ENCODE data around the gene MCRIP2.

MCRIP2 gene

GRCh38 chr16:633336-634050 is 8.1 kb upstream of the MCRIP2 start:
- no peak for DNase-seq

- DNase-seq = no peak
Measured at GRCh38 chr16:634051-634670, 7.5 kb upstream of the MCRIP2 start.

- no peak for DNase-seq
Measured at GRCh38 chr16:634996-635395, 6.6 kb upstream of the MCRIP2 start.

GRCh38 chr16:635573-636205 is 5.9 kb upstream of the MCRIP2 start:
- DNase-seq = no peak

GRCh38 chr16:636206-637080 is 5.2 kb upstream of the MCRIP2 start, which contains the start of gene METTL26:
METTL26 (minus strand) TSS chr16:636305; CDS start chr16:636290, 15 bp downstream.
- peak; percentile 96 for DNase-seq

GRCh38 chr16:637081-638018 is 4.3 kb upstream of the MCRIP2 start:
- DNase-seq = peak; percentile 94

- DNase-seq = no peak
Measured at GRCh38 chr16:638034-638543, 3.5 kb upstream of the MCRIP2 start.

- no peak for DNase-seq
Measured at GRCh38 chr16:638836-639235, 2.8 kb upstream of the MCRIP2 start.

GRCh38 chr16:640614-641013 is 1.0 kb upstream of the MCRIP2 start:
- no peak for DNase-seq

- DNase-seq = peak; percentile 43
Measured at GRCh38 chr16:642189-643049, 791 bp downstream of the MCRIP2 start.

- no peak for DNase-seq
Measured at GRCh38 chr16:643050-643368, 1.4 kb downstream of the MCRIP2 start.

- DNase-seq = no peak
Measured at GRCh38 chr16:644556-644955, 2.9 kb downstream of the MCRIP2 start.

- no peak for DNase-seq
Measured at GRCh38 chr16:645852-646678, 4.4 kb downstream of the MCRIP2 start.

GRCh38 chr16:646679-647172 is 5.1 kb downstream of the MCRIP2 start:
- no peak for DNase-seq

GRCh38 chr16:647173-647902 is 5.7 kb downstream of the MCRIP2 start:
- no peak for DNase-seq

- peak; percentile 37 for DNase-seq
Measured at GRCh38 chr16:648071-648780, 6.6 kb downstream of the MCRIP2 start.

GRCh38 chr16:648781-649589 is 7.4 kb downstream of the MCRIP2 start, which contains the start of gene WDR90:
WDR90 (plus strand) TSS chr16:649365; CDS start chr16:649417, 52 bp downstream.
- peak; percentile 94 for DNase-seq
